HCT116 (cell line): ENCODE results near the gene FGG. TPM values are rescaled to one million over a fixed set of nuclear protein-coding genes. Genes with fewer than 3 reads are reported as not detected.

Source experiments
- ATAC-seq: fragments of 200-7000 bp; cut with Tn5 transposase; 2 replicates; pipeline ENCODE4 v1.9.1; 2020; ENCODE audit warnings: mild to moderate bottlenecking, moderate library complexity
- BruUV-seq: library from RNA; stranded (reverse); fragments of 400-500 nt; replicated peaks from 2 replicates; lab custom pipeline; 2021; lab: Mats Ljungman, UMichigan
- CTCF ChIA-PET: fragments of 300-600 bp; sonication (Branson Sonifier 250); formaldehyde crosslinking; loops from one replicate; lab custom pipeline; 2021; ENCODE audit warnings: antibody characterized with exemption; lab: Charles Lee
- POLR2A ChIA-PET: fragments of 300-600, 350-600 bp; sonication (Branson Sonifier 250); formaldehyde crosslinking; loops from one replicate; lab custom pipeline; 2021; ENCODE audit warnings: antibody characterized with exemption; lab: Charles Lee
- RAD21 ChIA-PET, 2 experiments: fragments of 300-600 bp; sonication (Branson Sonifier 250); formaldehyde crosslinking; loops; one replicate each; lab custom pipeline; 2023; ENCODE audit warnings: low total read pairs in 2 of 2; ENCODE audit not compliant: uncharacterized antibody in 2 of 2, unreplicated experiment in 2 of 2, low non-redundant PET in 1 of 2; lab: Charles Lee
- DNase-seq: peaks from one replicate; pipeline ENCODE4 v3.0.0-alpha.2; 2010; ENCODE audit warnings: low read depth, low spot score
- H2AFZ ChIP-seq: fragments of 200-600 bp; shearing (Covaris generic), sonication (generic); 2 replicates; pipeline ENCODE4 v1.6.1; 2017; ENCODE audit warnings: low read depth, mixed run types, mixed read lengths, antibody characterized with exemption, low read length; ENCODE audit not compliant: poor library complexity, severe bottlenecking
- H3K27ac ChIP-seq: 2 replicates; pipeline ENCODE4 v1.5.1; 2012; ENCODE audit warnings: low read depth, low read length
- H3K27me3 ChIP-seq: fragments of 200-600 bp; sonication (generic); 2 replicates; pipeline ENCODE4 v1.6.1; 2016; ENCODE audit warnings: mixed run types, low read length, mixed read lengths; ENCODE audit not compliant: insufficient read depth
- H3K36me3 ChIP-seq, 2 experiments: fragments of 200-500 bp in 1 of 2; fragments of 200-600 bp in 1 of 2; sonication (Bioruptor generic) in 1 of 2; sonication (generic) in 1 of 2; 2 replicates each; pipeline versions ENCODE4 v1.5.1 to v1.6.1; 2014 to 2016; ENCODE audit warnings: low read length in 2 of 2, inconsistent platforms in 1 of 2, mixed read lengths in 1 of 2, mixed run types in 1 of 2; ENCODE audit not compliant: insufficient read depth in 2 of 2, control insufficient read depth in 1 of 2
- H3K4me1 ChIP-seq, 2 experiments: fragments of 200-600 bp in 1 of 2; sonication (generic) in 1 of 2; 2 replicates each; pipeline versions ENCODE4 v1.5.1 to v1.6.1; 2012 to 2017; ENCODE audit warnings: low read length in 2 of 2, inconsistent platforms in 1 of 2, mild to moderate bottlenecking in 1 of 2, mixed read lengths in 1 of 2, mixed run types in 1 of 2, moderate library complexity in 1 of 2; ENCODE audit not compliant: insufficient read depth in 2 of 2, control insufficient read depth in 1 of 2
- H3K4me2 ChIP-seq: fragments of 200-600 bp; sonication (generic); 2 replicates; pipeline ENCODE4 v1.6.1; 2017; ENCODE audit warnings: mixed run types, low read length, mixed read lengths
- H3K4me3 ChIP-seq, 2 experiments: fragments of 200-600 bp in 1 of 2; sonication (generic) in 1 of 2; replicated peaks in 1 of 2; 2 replicates each; pipeline ENCODE4 v1.5.1; 2011 to 2016; ENCODE audit warnings: low read length in 2 of 2, control low read depth in 1 of 2, low read depth in 1 of 2, mild to moderate bottlenecking in 1 of 2, mixed read lengths in 1 of 2, mixed run types in 1 of 2
- H3K79me2 ChIP-seq: fragments of 200-600 bp; sonication (generic); 2 replicates; pipeline ENCODE4 v1.6.1; 2017; ENCODE audit warnings: mild to moderate bottlenecking, mixed run types, low read length, moderate library complexity, mixed read lengths; ENCODE audit not compliant: insufficient read depth
- H3K9ac ChIP-seq: fragments of 200-600 bp; sonication (generic); 2 replicates; pipeline ENCODE4 v1.6.1; 2016; ENCODE audit warnings: low read length, mixed read lengths
- H3K9me2 ChIP-seq: fragments of 200-600 bp; sonication (generic), shearing (Covaris generic); 2 replicates; pipeline ENCODE4 v1.6.1; 2017; ENCODE audit warnings: mixed run types, mild to moderate bottlenecking, moderate library complexity; ENCODE audit not compliant: insufficient read depth
- H3K9me3 ChIP-seq, 2 experiments: fragments of 200-500 bp in 1 of 2; fragments of 200-600 bp in 1 of 2; sonication (Bioruptor generic) in 1 of 2; sonication (generic) in 1 of 2; 2 replicates each; pipeline ENCODE4 v1.6.1; 2014 to 2017; ENCODE audit warnings: low read length in 2 of 2, mixed read lengths in 2 of 2, inconsistent platforms in 1 of 2, low read depth in 1 of 2, mild to moderate bottlenecking in 1 of 2, mixed run types in 1 of 2, moderate library complexity in 1 of 2; ENCODE audit not compliant: control insufficient read depth in 1 of 2, insufficient read depth in 1 of 2
- H4K20me1 ChIP-seq: fragments of 200-600 bp; sonication (generic), shearing (Covaris generic); 2 replicates; pipeline ENCODE4 v1.6.1; 2017; ENCODE audit warnings: mixed run types, mild to moderate bottlenecking, moderate library complexity; ENCODE audit not compliant: insufficient read depth
- CEBPB ChIP-seq: IDR thresholded peaks from 2 replicates; pipeline ENCODE4 v1.6.1; 2012; ENCODE audit warnings: low read depth
- FOSL1 ChIP-seq: IDR thresholded peaks from 2 replicates; pipeline ENCODE4 v1.6.1; 2012; ENCODE audit warnings: low read depth
- ZNF274 ChIP-seq: fragments of 200-500 bp; sonication (Bioruptor generic); IDR thresholded peaks from 2 replicates; pipeline ENCODE4 v1.6.1; 2014; ENCODE audit warnings: mild to moderate bottlenecking, low read depth, low read length, inconsistent platforms
- intact Hi-C: fragments of 100-400 bp; cut with micrococcal nuclease; formaldehyde crosslinking; loops from 2 replicates; pipeline ENCODE4 v1.10.0; 2022
- total RNA-seq: library from RNA; stranded (reverse); gene quantifications from one replicate; pipeline ENCODE4 v1.2.1, GENCODE V29; 2021; ENCODE audit not compliant: unreplicated experiment
- TF ChIP-seq, protein P1 (sequence below): IDR thresholded peaks from 2 replicates; pipeline ENCODE4 v1.6.1; 2011; ENCODE audit warnings: mild to moderate bottlenecking, low read length, moderate library complexity; ENCODE audit not compliant: insufficient replicate concordance; ENCODE audit errors: extremely low read depth
- TF ChIP-seq, protein P2 (sequence below), 3 experiments: fragments of 200-600 bp in 1 of 3; sonication (generic) in 1 of 3; IDR thresholded peaks in 2 of 3; conservative IDR thresholded peaks in 1 of 3; 2 replicates each; pipeline ENCODE4 v1.5.1; 2012 to 2017; ENCODE audit warnings: low read depth in 2 of 3, low read length in 2 of 3, antibody characterized with exemption in 1 of 3, borderline replicate concordance in 1 of 3, control low read depth in 1 of 3, mild to moderate bottlenecking in 1 of 3, mixed read lengths in 1 of 3, mixed run types in 1 of 3, moderate library complexity in 1 of 3; ENCODE audit not compliant: insufficient read depth in 1 of 3

FGG gene
- total RNA-seq, 1 experiment from 2014 or later, result 2.7 TPM

DNA sequence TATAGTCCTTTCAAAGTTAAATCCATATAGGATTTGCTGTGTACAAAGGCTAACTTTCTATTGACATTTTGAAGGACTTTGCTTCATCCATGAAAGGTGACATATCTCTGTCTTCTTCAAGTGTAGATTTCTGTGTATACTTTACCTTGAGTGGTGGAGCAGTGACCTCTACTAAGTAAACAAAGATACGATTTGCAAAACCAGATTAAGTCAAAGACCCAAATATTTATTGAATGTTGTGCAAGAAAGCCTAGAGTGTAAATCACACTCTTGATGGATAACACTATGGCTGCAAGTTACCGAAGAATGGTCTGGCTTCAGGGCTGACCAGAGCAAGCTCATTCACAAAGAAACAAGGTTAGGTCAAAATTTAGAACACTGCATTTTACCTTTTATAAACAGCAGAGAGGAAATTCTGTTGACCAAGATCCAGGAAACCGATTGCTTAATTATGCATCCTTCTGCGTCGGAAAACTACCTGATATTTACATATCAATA lies 5.4 kb upstream of the FGG start:
- ChIA-PET POLR2A (no interaction called here), RAD21 (interaction anchor here in 1 of 2 experiments (2.5 kb wide), 1 partner anchor 59 kb away, joined by 16 read pairs; no protein-coding TSS in a partner anchor), CTCF (interaction anchor here (1.2 to 9.5 kb wide), 11 partner anchors 15 to 289 kb away, joined by 4 to 175 read pairs (median 7); partner anchors contain the start of genes FGB and PLRG1)
- no peak overlapping the region for H2AFZ ChIP-seq
- H3K4me1 ChIP-seq, result peaks cover 0 to 3% of the 10 kb centered on the region in 2 experiments; a peak in 1 of 4 replicates
- H3K36me3 ChIP-seq, result no peaks in the 10 kb centered on the region
- intact Hi-C loops, result loop anchor here (1.0 to 10.0 kb wide), 3 partner anchors 59 to 843 kb away; no protein-coding TSS in a partner anchor
- H3K79me2 ChIP-seq, result no peaks in the 10 kb centered on the region
- H3K9me2 ChIP-seq, result no peaks in the 10 kb centered on the region
- ATAC-seq, result no peak
- BruUV-seq, result no TSS peak
- no peak for DNase-seq
- no peak overlapping the region for H3K4me2 ChIP-seq
- TF ChIP-seq, protein P1, sequence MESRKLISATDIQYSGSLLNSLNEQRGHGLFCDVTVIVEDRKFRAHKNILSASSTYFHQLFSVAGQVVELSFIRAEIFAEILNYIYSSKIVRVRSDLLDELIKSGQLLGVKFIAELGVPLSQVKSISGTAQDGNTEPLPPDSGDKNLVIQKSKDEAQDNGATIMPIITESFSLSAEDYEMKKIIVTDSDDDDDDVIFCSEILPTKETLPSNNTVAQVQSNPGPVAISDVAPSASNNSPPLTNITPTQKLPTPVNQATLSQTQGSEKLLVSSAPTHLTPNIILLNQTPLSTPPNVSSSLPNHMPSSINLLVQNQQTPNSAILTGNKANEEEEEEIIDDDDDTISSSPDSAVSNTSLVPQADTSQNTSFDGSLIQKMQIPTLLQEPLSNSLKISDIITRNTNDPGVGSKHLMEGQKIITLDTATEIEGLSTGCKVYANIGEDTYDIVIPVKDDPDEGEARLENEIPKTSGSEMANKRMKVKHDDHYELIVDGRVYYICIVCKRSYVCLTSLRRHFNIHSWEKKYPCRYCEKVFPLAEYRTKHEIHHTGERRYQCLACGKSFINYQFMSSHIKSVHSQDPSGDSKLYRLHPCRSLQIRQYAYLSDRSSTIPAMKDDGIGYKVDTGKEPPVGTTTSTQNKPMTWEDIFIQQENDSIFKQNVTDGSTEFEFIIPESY, result no peak
- TF ChIP-seq ZNF274 (no peak), CEBPB (no peak), FOSL1 (no peak)
- TF ChIP-seq, protein P2, sequence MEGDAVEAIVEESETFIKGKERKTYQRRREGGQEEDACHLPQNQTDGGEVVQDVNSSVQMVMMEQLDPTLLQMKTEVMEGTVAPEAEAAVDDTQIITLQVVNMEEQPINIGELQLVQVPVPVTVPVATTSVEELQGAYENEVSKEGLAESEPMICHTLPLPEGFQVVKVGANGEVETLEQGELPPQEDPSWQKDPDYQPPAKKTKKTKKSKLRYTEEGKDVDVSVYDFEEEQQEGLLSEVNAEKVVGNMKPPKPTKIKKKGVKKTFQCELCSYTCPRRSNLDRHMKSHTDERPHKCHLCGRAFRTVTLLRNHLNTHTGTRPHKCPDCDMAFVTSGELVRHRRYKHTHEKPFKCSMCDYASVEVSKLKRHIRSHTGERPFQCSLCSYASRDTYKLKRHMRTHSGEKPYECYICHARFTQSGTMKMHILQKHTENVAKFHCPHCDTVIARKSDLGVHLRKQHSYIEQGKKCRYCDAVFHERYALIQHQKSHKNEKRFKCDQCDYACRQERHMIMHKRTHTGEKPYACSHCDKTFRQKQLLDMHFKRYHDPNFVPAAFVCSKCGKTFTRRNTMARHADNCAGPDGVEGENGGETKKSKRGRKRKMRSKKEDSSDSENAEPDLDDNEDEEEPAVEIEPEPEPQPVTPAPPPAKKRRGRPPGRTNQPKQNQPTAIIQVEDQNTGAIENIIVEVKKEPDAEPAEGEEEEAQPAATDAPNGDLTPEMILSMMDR (IDR thresholded peaks at IDR 0.05 in 2 of 3, conservative IDR thresholded peaks at IDR 0.05 in 1 of 3; ENCODE audit: borderline replicate concordance in 1 of 3, insufficient read depth in 1 of 3, low read depth in 2 of 3, low read length in 2 of 3), result no peak
- H3K4me3 ChIP-seq, result no peak overlapping the region
- H3K9me3 ChIP-seq, result no peaks in the 10 kb centered on the region
- H4K20me1 ChIP-seq, result no peaks in the 10 kb centered on the region
- no peak overlapping the region for H3K27ac ChIP-seq
- H3K9ac ChIP-seq, result no peak overlapping the region
- no peaks in the 10 kb centered on the region for H3K27me3 ChIP-seq
